Vagina (tissue), 2 donors: ENCODE results near the gene AP3S1.

Experiments used
- POLR2AphosphoS5 ChIP-seq, 2 donors: sonication (generic); formaldehyde crosslinking; IDR thresholded peaks; one replicate each; pipeline ENCODE4 v1.9.0; 2017; ENCODE audit warnings: antibody characterized with exemption in 2 of 2, mild to moderate bottlenecking in 2 of 2, low read depth in 1 of 2; ENCODE audit not compliant: insufficient read depth in 1 of 2
- TF ChIP-seq, protein P1 (sequence below), 3 experiments: fragments of 450-650 bp in 2 of 3; fragments of 200-600 bp in 1 of 3; sonication (generic) in 1 of 3; IDR thresholded peaks; one replicate each; pipeline ENCODE4 v1.5.1; 2017 to 2019; ENCODE audit warnings: antibody characterized with exemption in 3 of 3, mild to moderate bottlenecking in 2 of 3, moderate library complexity in 2 of 3

GRCh38 chr5:115907177-115907576 is 65.4 kb downstream of the AP3S1 start:
- no peak for TF ChIP-seq POLR2AphosphoS5 (IDR thresholded peaks at IDR 0.05; ENCODE audit: insufficient read depth in 1 of 2, low read depth in 1 of 2)
- TF ChIP-seq, protein P1, sequence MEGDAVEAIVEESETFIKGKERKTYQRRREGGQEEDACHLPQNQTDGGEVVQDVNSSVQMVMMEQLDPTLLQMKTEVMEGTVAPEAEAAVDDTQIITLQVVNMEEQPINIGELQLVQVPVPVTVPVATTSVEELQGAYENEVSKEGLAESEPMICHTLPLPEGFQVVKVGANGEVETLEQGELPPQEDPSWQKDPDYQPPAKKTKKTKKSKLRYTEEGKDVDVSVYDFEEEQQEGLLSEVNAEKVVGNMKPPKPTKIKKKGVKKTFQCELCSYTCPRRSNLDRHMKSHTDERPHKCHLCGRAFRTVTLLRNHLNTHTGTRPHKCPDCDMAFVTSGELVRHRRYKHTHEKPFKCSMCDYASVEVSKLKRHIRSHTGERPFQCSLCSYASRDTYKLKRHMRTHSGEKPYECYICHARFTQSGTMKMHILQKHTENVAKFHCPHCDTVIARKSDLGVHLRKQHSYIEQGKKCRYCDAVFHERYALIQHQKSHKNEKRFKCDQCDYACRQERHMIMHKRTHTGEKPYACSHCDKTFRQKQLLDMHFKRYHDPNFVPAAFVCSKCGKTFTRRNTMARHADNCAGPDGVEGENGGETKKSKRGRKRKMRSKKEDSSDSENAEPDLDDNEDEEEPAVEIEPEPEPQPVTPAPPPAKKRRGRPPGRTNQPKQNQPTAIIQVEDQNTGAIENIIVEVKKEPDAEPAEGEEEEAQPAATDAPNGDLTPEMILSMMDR (IDR thresholded peaks at IDR 0.05), result no peak
